Calu3 (cell line): ENCODE results near the gene MBOAT7. TPM values are rescaled to one million over a fixed set of nuclear protein-coding genes. Genes with fewer than 3 reads are reported as not detected.

Experiments
- BruUV-seq: library from RNA; stranded (reverse); fragments of 400-500 nt; replicated peaks from 2 replicates; lab custom pipeline; 2021; lab: Mats Ljungman, UMichigan
- CTCF ChIA-PET: fragments of 300-600 bp; sonication (Branson Sonifier 250); formaldehyde crosslinking; loops from one replicate; lab custom pipeline; 2022; ENCODE audit warnings: antibody characterized with exemption; lab: Charles Lee
- DNase-seq: peaks from one replicate; pipeline ENCODE4 v3.0.0; 2022
- H3K27ac Mint-ChIP-seq: one replicate; pipeline ENCODE4 v1.8.0; 2022; ENCODE audit warnings: mixed read lengths; ENCODE audit not compliant: unreplicated experiment
- H3K27me3 Mint-ChIP-seq: one replicate; pipeline ENCODE4 v1.8.0; 2022; ENCODE audit warnings: mixed read lengths; ENCODE audit not compliant: unreplicated experiment
- H3K36me3 Mint-ChIP-seq: one replicate; pipeline ENCODE4 v1.8.0; 2022; ENCODE audit warnings: mild to moderate bottlenecking, moderate library complexity, mixed read lengths; ENCODE audit not compliant: insufficient read depth, unreplicated experiment
- H3K4me1 Mint-ChIP-seq: one replicate; pipeline ENCODE4 v1.8.0; 2022; ENCODE audit warnings: mild to moderate bottlenecking, low read depth, mixed read lengths; ENCODE audit not compliant: unreplicated experiment
- H3K4me3 Mint-ChIP-seq: one replicate; pipeline ENCODE4 v1.8.0; 2022; ENCODE audit warnings: mild to moderate bottlenecking, low read depth, moderate library complexity, mixed read lengths; ENCODE audit not compliant: unreplicated experiment
- H3K9me3 Mint-ChIP-seq: one replicate; pipeline ENCODE4 v1.8.0; 2022; ENCODE audit warnings: low read depth, mixed read lengths; ENCODE audit not compliant: unreplicated experiment
- intact Hi-C: fragments of 100-400 bp; cut with micrococcal nuclease; formaldehyde crosslinking; loops from one replicate; pipeline ENCODE4 v1.10.0; 2022; ENCODE audit not compliant: unreplicated experiment
- total RNA-seq: library from RNA; stranded (reverse); gene quantifications from 2 replicates; pipeline ENCODE4 v1.2.3, GENCODE V29; 2022
- TF ChIP-seq, protein P1 (sequence below): fragments of 200-600 bp; IDR thresholded peaks from one replicate; pipeline ENCODE4 v1.8.0; 2022; ENCODE audit warnings: antibody characterized with exemption; ENCODE audit not compliant: unreplicated experiment

Gene MBOAT7
- total RNA-seq, 1 experiment from 2014 or later: 287 TPM

GRCh38 chr19:54160854-54161253 is 28.5 kb downstream of the MBOAT7 start:
- CTCF ChIA-PET: interaction anchor here (0.9 to 1.8 kb wide), 2 partner anchors 12 to 24 kb away, joined by 5 to 7 read pairs; partner anchors contain the start of gene TMC4
- Mint-ChIP-seq H3K36me3 (peaks cover 92% of the 10 kb centered on the region), H3K4me1 (peaks cover 35% of the 10 kb centered on the region), H3K9me3 (peaks cover 5% of the 10 kb centered on the region), H3K4me3 (peak overlapping the region; percentile 87), H3K27ac (peak overlapping the region; percentile 89), H3K27me3 (no peaks in the 10 kb centered on the region)
- no peak for DNase-seq
- no TSS peak for BruUV-seq
- TF ChIP-seq, protein P1, sequence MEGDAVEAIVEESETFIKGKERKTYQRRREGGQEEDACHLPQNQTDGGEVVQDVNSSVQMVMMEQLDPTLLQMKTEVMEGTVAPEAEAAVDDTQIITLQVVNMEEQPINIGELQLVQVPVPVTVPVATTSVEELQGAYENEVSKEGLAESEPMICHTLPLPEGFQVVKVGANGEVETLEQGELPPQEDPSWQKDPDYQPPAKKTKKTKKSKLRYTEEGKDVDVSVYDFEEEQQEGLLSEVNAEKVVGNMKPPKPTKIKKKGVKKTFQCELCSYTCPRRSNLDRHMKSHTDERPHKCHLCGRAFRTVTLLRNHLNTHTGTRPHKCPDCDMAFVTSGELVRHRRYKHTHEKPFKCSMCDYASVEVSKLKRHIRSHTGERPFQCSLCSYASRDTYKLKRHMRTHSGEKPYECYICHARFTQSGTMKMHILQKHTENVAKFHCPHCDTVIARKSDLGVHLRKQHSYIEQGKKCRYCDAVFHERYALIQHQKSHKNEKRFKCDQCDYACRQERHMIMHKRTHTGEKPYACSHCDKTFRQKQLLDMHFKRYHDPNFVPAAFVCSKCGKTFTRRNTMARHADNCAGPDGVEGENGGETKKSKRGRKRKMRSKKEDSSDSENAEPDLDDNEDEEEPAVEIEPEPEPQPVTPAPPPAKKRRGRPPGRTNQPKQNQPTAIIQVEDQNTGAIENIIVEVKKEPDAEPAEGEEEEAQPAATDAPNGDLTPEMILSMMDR: no peak
- intact Hi-C loops: no loop called here

DNA sequence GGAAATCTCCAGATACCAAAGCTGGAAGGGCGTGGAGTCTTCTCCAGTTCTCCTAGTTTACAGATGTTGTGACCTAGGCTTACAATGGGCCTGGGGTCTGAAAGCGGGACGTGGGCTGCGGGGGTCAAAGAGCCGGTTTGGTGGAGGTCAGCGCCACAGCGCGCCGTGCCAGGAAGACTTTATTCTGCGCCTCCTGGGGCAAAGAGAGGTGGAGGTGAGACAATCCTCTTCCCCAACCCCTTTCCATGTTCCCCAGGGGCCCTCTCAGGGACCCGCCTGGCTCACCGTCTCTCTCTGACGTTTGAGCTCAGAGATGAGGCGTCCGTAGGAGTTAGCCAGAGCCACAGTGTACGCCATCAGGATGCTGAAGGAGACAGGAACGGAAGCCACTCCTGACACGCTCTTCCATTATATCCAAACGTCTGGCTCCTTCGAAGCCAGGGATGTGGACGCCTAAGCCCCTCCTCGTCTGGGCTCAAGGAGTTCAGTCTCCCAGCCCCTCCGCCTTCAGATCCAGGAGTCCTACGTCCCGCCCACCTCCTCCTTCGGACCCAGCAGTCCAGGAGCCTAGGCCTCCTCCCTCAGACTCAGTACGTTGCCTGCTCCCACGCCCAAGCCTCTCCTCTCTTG is 29.1 kb downstream of the MBOAT7 start:
- TF ChIP-seq, protein P1: no peak
- Mint-ChIP-seq H3K36me3 (peaks cover 97% of the 10 kb centered on the region), H3K9me3 (peaks cover 2% of the 10 kb centered on the region), H3K4me3 (peak overlapping the region; percentile 87), H3K27ac (peak overlapping the region; percentile 89), H3K4me1 (peaks cover 30% of the 10 kb centered on the region), H3K27me3 (no peaks in the 10 kb centered on the region)
- DNase-seq: no peak
- TSS peak; percentile 71 for BruUV-seq
- CTCF ChIA-PET: interaction anchor here (0.9 to 2.2 kb wide), 5 partner anchors 13 to 361 kb away, joined by 3 to 11 read pairs (median 5); partner anchors contain the start of genes MBOAT7 and TMC4
- intact Hi-C loops: no loop called here

DNA sequence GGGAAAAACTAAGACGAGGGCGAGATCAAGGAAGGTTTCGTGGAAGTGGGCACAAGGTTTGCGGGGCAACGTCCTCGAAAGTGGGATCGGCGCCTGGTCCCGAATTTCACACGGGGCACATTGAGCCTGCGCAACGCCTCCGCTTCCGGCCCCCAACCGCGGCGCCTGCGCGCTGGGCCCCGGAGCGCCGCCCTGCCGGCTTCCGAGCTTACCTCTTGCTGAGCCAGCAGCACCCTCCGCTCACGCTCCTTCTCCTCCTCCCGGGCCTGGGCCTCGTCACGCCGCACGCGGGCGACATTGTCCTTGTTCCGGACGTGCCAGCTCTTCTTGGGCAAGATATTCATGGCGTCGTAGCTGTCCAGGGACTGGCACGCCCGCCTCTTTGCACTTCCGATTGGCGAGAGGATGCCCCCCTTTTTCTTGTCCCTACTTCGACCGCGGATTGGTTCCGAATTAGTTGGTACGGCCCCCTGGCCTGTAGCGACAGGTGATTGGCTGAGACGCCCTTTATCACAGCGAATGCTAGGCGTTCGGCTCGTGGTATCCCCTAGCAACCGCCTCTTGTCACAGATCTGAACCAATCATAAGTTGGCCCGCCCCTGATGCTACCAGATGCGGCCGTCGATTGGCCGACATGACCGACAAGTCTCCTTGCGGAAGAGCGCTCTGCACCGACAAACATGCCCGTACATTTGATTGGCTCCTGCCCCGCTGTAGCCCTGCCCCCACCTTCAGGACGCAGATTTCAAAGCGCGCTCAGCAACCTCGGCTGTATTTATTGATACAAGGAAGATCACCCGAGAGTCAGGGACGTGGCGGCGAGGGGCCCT is 29.8 kb downstream of the MBOAT7 start, which contains the start of gene LENG1:
Gene LENG1, minus strand, starts transcription at position 370 of the 830 bp plus-strand sequence. Its CDS starts 26 bp downstream, at position 344.
- H3K36me3 Mint-ChIP-seq: peaks cover 97% of the 10 kb centered on the region
- H3K27me3 Mint-ChIP-seq: no peaks in the 10 kb centered on the region
- TF ChIP-seq, protein P1: peak; percentile 34
- peak within 1 kb of the TSS; percentile 87 for H3K4me3 Mint-ChIP-seq
- CTCF ChIA-PET: interaction anchor here (0.7 to 2.2 kb wide), 11 partner anchors 14 to 366 kb away, joined by 3 to 11 read pairs (median 5); partner anchors contain the start of genes CNOT3, MBOAT7 and TMC4
- DNase-seq: peak; percentile 99
- H3K9me3 Mint-ChIP-seq: peaks cover 2% of the 10 kb centered on the region
- peak within 1 kb of the TSS; percentile 89 for H3K27ac Mint-ChIP-seq
- intact Hi-C loops: loop anchor here (1.0 kb wide), 1 partner anchor 22 kb away; the partner anchor contains the start of gene CNOT3
- no TSS peak for BruUV-seq
- peaks cover 30% of the 10 kb centered on the region for H3K4me1 Mint-ChIP-seq

DNA sequence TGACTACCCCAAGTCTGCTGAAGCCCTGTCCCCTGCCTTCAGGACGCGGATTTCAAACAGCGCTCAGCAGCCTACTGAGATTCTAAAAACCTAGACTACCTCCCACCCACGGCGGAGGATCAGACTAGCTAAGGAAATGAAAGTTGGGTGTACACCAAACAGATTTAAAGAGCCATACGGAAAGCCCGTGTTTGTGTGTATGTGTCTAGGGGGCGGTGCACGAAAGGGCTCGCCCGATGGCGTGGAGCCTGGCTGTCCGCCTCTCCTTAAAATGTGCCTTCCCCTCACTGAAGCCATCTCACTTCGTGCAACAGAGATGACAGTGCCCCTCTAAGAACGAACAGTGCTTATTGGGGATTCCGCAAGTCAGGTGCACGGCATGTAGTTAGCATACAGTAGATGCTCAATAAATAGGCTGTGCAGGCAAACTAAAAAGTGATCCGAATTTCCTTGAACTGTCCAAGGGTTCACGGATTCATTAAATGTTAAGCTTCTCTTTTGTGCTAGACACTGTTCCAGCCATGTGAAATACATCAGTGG is 30.5 kb downstream of the MBOAT7 start:
- no peak for DNase-seq
- CTCF ChIA-PET: interaction anchor here (0.7 to 2.2 kb wide), 10 partner anchors 14 to 366 kb away, joined by 3 to 11 read pairs (median 4); partner anchors contain the start of genes CNOT3, MBOAT7 and TMC4
- peak overlapping the region; percentile 89 for H3K27ac Mint-ChIP-seq
- TF ChIP-seq, protein P1: no peak
- H3K9me3 Mint-ChIP-seq: peaks cover 2% of the 10 kb centered on the region
- peaks cover 30% of the 10 kb centered on the region for H3K4me1 Mint-ChIP-seq
- intact Hi-C loops: loop anchor here (1.0 kb wide), 1 partner anchor 22 kb away; the partner anchor contains the start of gene CNOT3
- H3K4me3 Mint-ChIP-seq: peak overlapping the region; percentile 87
- H3K27me3 Mint-ChIP-seq: no peaks in the 10 kb centered on the region
- peaks cover 97% of the 10 kb centered on the region for H3K36me3 Mint-ChIP-seq
- BruUV-seq: TSS peak; percentile 70
